GM12891 (cell line): ENCODE data around the gene DNAJC28.

ENCODE experiments used
- PAX5 ChIP-seq: IDR thresholded peaks from 2 replicates; pipeline ENCODE4 v1.6.1; 2011; ENCODE audit warnings: low read length, moderate library complexity, mild to moderate bottlenecking; ENCODE audit not compliant: insufficient read depth, severe bottlenecking
- POLR2A ChIP-seq: IDR thresholded peaks from 2 replicates; pipeline ENCODE4 v1.6.1; 2011; ENCODE audit warnings: low read depth, low read length, control low read depth
- POLR2AphosphoS5 ChIP-seq: IDR thresholded peaks from 2 replicates; pipeline ENCODE4 v1.6.1; 2011; ENCODE audit warnings: low read depth, low read length, control low read depth
- POU2F2 ChIP-seq: IDR thresholded peaks from 2 replicates; pipeline ENCODE4 v1.6.1; 2011; ENCODE audit warnings: low read depth, mild to moderate bottlenecking, control low read depth, low read length, moderate library complexity
- SPI1 ChIP-seq: IDR thresholded peaks from 2 replicates; pipeline ENCODE4 v1.6.1; 2011; ENCODE audit warnings: low read depth, low read length, control low read depth
- TAF1 ChIP-seq: IDR thresholded peaks from 2 replicates; pipeline ENCODE4 v1.6.1; 2011; ENCODE audit warnings: low read depth, low read length, control low read depth

DNA sequence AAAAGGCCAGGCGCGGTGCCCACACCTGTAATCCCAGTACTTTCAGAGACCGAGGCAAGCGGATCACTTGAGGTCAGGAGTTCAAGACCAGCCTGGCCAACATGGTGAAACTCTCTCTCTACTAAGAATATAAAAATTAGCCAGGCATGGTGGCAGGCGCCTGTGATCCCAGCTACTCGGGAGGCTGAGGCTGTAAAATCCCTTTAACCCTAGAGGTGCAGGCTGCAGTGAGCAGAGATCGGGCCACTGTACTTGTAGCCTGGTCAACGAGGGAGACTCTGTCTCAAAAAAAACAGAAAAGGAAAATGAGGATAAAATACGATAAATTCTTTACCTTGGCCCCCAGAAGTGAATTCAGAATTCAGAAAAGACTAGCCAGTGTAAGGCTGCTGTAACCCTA, 13.3 kb downstream of the DNAJC28 start:
- TF ChIP-seq POLR2AphosphoS5 (no peak), SPI1 (no peak), POLR2A (no peak), TAF1 (no peak), POU2F2 (no peak), PAX5 (no peak)
